HG03025 (cell line): Measurements from ENCODE around the gene OR4C6.
A peak's percentile ranks its signal among the peaks of the same experiment; 100 is the strongest.

ENCODE experiments used
- ATAC-seq: cut with Tn5 transposase; IDR thresholded peaks from one replicate; pipeline ENCODE4 v1.9.1; 2021; ENCODE audit warnings: mild to moderate bottlenecking, moderate library complexity; ENCODE audit not compliant: unreplicated experiment, low FRiP score

OR4C6 gene

GRCh38 chr11:55661901-55662300, at the start of gene OR4C6:
Gene OR4C6, plus strand, starts transcription at chr11:55662201. Its CDS starts 2,966 bp downstream, at chr11:55665167.
- no peak for ATAC-seq

- ATAC-seq = no peak
Observed at GRCh38 chr11:55624531-55624930, 37.5 kb upstream of the OR4C6 start.

GRCh38 chr11:55634813-55635212, 27.2 kb upstream of the OR4C6 start, which contains the start of gene OR4P4:
Gene OR4P4, plus strand, starts transcription at chr11:55635113.
- no peak for ATAC-seq

GRCh38 chr11:55648027-55648426, 14.0 kb upstream of the OR4C6 start, which contains the start of gene OR4S2:
Gene OR4S2, plus strand, starts transcription at chr11:55648327. Its CDS starts 2,577 bp downstream, at chr11:55650904.
- no peak for ATAC-seq

- ATAC-seq = no peak
Observed at GRCh38 chr11:55652560-55652959, 9.4 kb upstream of the OR4C6 start.

- ATAC-seq = no peak
Observed at GRCh38 chr11:55655096-55655495, 6.9 kb upstream of the OR4C6 start.

GRCh38 chr11:55658031-55658573, 3.9 kb upstream of the OR4C6 start:
- ATAC-seq = peak; percentile 98

GRCh38 chr11:55658608-55659007, 3.4 kb upstream of the OR4C6 start:
- peak; percentile 25 for ATAC-seq

- ATAC-seq = no peak
Observed at GRCh38 chr11:55669376-55669775, 7.4 kb downstream of the OR4C6 start.

- no peak for ATAC-seq
Observed at GRCh38 chr11:55673860-55674259, 11.9 kb downstream of the OR4C6 start.

GRCh38 chr11:55697817-55698216, 35.8 kb downstream of the OR4C6 start:
- peak; percentile 80 for ATAC-seq

- ATAC-seq = no peak
Observed at GRCh38 chr11:55701429-55701828, 39.4 kb downstream of the OR4C6 start.

GRCh38 chr11:55707029-55707428, 45.0 kb downstream of the OR4C6 start:
- ATAC-seq = no peak

- no peak for ATAC-seq
Observed at GRCh38 chr11:55714982-55715888, 53.2 kb downstream of the OR4C6 start.
